GM12878 (cell line): Measurements from ENCODE around the gene SPTBN2. TPM values are rescaled to one million over a fixed set of nuclear protein-coding genes. Genes with fewer than 3 reads are reported as not detected.

ENCODE experiments used
- ATAC-seq: fragments of 200-7000 bp; cut with Tn5 transposase; 3 replicates; pipeline ENCODE4 v1.9.1; 2020; ENCODE audit warnings: mild to moderate bottlenecking, moderate library complexity
- BruUV-seq: library from RNA; stranded (reverse); fragments of 400-500 nt; replicated peaks from 2 replicates; lab custom pipeline; 2021; lab: Mats Ljungman, UMichigan
- CTCF ChIA-PET: fragments of 300-600 bp; sonication (Branson Sonifier 250); formaldehyde crosslinking; extraction: SDS; loops from one replicate; lab custom pipeline; 2021; ENCODE audit warnings: inconsistent platforms; lab: Yijun Ruan, JAX
- POLR2A ChIA-PET: fragments of 350-600 bp; formaldehyde crosslinking; extraction: SDS; loops from one replicate; lab custom pipeline; 2021; ENCODE audit warnings: inconsistent platforms; lab: Charles Lee
- RAD21 ChIA-PET: fragments of 300-600 bp; sonication (Branson Sonifier 250); formaldehyde crosslinking; loops from one replicate; lab custom pipeline; 2023; ENCODE audit warnings: antibody characterized with exemption; ENCODE audit not compliant: unreplicated experiment; lab: Charles Lee
- SMC1A ChIA-PET: fragments of 300-600 bp; sonication (Branson Sonifier 250); formaldehyde crosslinking; loops from one replicate; lab custom pipeline; 2023; ENCODE audit not compliant: unreplicated experiment, uncharacterized antibody; lab: Charles Lee
- DNase-seq: peaks from one replicate; pipeline ENCODE4 v3.0.0-alpha.2; 2011; ENCODE audit warnings: low read depth, low spot score
- FAIRE-seq: peaks from 3 replicates; lab custom pipeline; 2011; peaks lifted over from hg19 to GRCh38; lab: Jason Lieb, UNC
- H2AFZ ChIP-seq: 2 replicates; pipeline ENCODE4 v1.6.0; 2011; ENCODE audit warnings: low read depth, low read length, control low read depth; ENCODE audit not compliant: control insufficient read depth
- H3K27ac ChIP-seq: 2 replicates; pipeline ENCODE4 v1.5.1; 2011; ENCODE audit warnings: control low read depth; ENCODE audit not compliant: control insufficient read depth, insufficient read depth
- H3K27me3 ChIP-seq, 2 experiments: replicated peaks in 1 of 2; 2 replicates each; pipeline versions ENCODE4 v1.6.0 to v1.6.1; 2011; ENCODE audit warnings: low read length in 1 of 2; ENCODE audit not compliant: control insufficient read depth in 2 of 2, insufficient read depth in 2 of 2
- H3K36me3 ChIP-seq, 2 experiments: 2 replicates each; pipeline ENCODE4 v1.5.1; 2011; ENCODE audit warnings: low read length in 1 of 2; ENCODE audit not compliant: control insufficient read depth in 2 of 2, insufficient read depth in 2 of 2
- H3K4me1 ChIP-seq: 2 replicates; pipeline ENCODE4 v1.6.1; 2011; ENCODE audit warnings: mild to moderate bottlenecking, low read length, moderate library complexity, mixed read lengths; ENCODE audit not compliant: control insufficient read depth, insufficient read depth
- H3K4me2 ChIP-seq: 2 replicates; pipeline ENCODE4 v1.6.0; 2011; ENCODE audit warnings: control low read depth; ENCODE audit not compliant: control insufficient read depth, insufficient read depth
- H3K4me3 ChIP-seq: fragments of 200-600 bp; sonication (generic); 2 replicates; pipeline ENCODE4 v1.5.1; 2016
- H3K79me2 ChIP-seq: 2 replicates; pipeline ENCODE4 v1.6.0; 2011; ENCODE audit warnings: low read length; ENCODE audit not compliant: control insufficient read depth, insufficient read depth
- H3K9ac ChIP-seq: 2 replicates; pipeline ENCODE4 v1.8.0; 2011; ENCODE audit warnings: low read length, control low read depth, mixed read lengths; ENCODE audit not compliant: control insufficient read depth, insufficient read depth
- H3K9me3 ChIP-seq: replicated peaks from 3 replicates; pipeline ENCODE4 v1.5.1; 2011; ENCODE audit warnings: mild to moderate bottlenecking, low read length; ENCODE audit not compliant: control insufficient read depth, insufficient read depth
- H4K20me1 ChIP-seq: 2 replicates; pipeline ENCODE4 v1.6.0; 2011; ENCODE audit not compliant: control insufficient read depth, insufficient read depth
- IKZF1 ChIP-seq: fragments of 450-650 bp; conservative IDR thresholded peaks from 2 replicates; pipeline ENCODE4 v1.6.1; 2017; ENCODE audit warnings: antibody characterized with exemption, mild to moderate bottlenecking
- JUND ChIP-seq: IDR thresholded peaks from 2 replicates; pipeline ENCODE4 v1.6.1; 2012; ENCODE audit warnings: low read depth, mild to moderate bottlenecking, low read length, improper control_type of control experiment, moderate library complexity
- MEF2B ChIP-seq: fragments of 450-650 bp; IDR thresholded peaks from 2 replicates; pipeline ENCODE4 v1.6.1; 2018; ENCODE audit warnings: mild to moderate bottlenecking, moderate library complexity; ENCODE audit not compliant: partially characterized antibody, poor library complexity, severe bottlenecking
- MXI1 ChIP-seq: fragments of 150-350 bp; IDR thresholded peaks from 2 replicates; pipeline ENCODE4 v1.6.1; 2011; ENCODE audit warnings: low read depth, mild to moderate bottlenecking, inconsistent platforms, low read length, improper control_type of control experiment
- POLR2A ChIP-seq: IDR thresholded peaks from 2 replicates; pipeline ENCODE4 v1.6.1; 2011; ENCODE audit warnings: low read depth, mild to moderate bottlenecking, low read length
- POLR2AphosphoS5 ChIP-seq: IDR thresholded peaks from 2 replicates; pipeline ENCODE4 v1.6.1; 2011; ENCODE audit warnings: mild to moderate bottlenecking, low read length, inconsistent platforms
- SKIL ChIP-seq: fragments of 450-650 bp; IDR thresholded peaks from 2 replicates; pipeline ENCODE4 v1.6.1; 2017; ENCODE audit warnings: mild to moderate bottlenecking, low read depth, inconsistent platforms; ENCODE audit not compliant: poor library complexity, severe bottlenecking
- SREBF2 ChIP-seq: IDR thresholded peaks from 2 replicates; pipeline ENCODE4 v1.6.1; 2012; ENCODE audit warnings: mild to moderate bottlenecking, low read length
- ZBTB40 ChIP-seq: fragments of 450-650 bp; IDR thresholded peaks from 2 replicates; pipeline ENCODE4 v1.6.1; 2016; ENCODE audit warnings: mild to moderate bottlenecking, moderate library complexity, borderline replicate concordance
- WGBS: methylation state at CpG from one replicate; pipeline ENCODE4 v1.1.6; 2016; ENCODE audit warnings: low lambda C conversion rate; ENCODE audit not compliant: insufficient replicate concordance, insufficient coverage; ENCODE audit errors: missing lambda C conversion rate; 5-methylcytosine and 5-hydroxymethylcytosine counted together
- in situ Hi-C: fragments of 300-500 bp; cut with MboI; formaldehyde crosslinking; loops from 9 replicates; pipeline ENCODE4 v1.14.3; 2018; ENCODE audit warnings: mixed read lengths
- intact Hi-C: fragments of 100-400 bp; cut with micrococcal nuclease; formaldehyde crosslinking; loops from one replicate; pipeline ENCODE4 v1.14.2; 2022; ENCODE audit not compliant: unreplicated experiment
- polyA plus RNA-seq, 11 experiments: library from polyadenylated mRNA; depleted of rRNA in 4 of 11; unstranded in 6 of 11; stranded (reverse) in 5 of 11; fragments of >200 nt; fragmentation: Nextera tagmentation in 4 of 11; fragmentation: Illumina TruSeq in 1 of 11; extraction: Ambion mirVana in 4 of 11; extraction: Trizol in 1 of 11; gene quantifications; 1 replicate in 1 of 11; 2 replicates in 10 of 11; pipeline versions ENCODE4 v1.2.1 to v1.2.3, GENCODE V29; 2011 to 2016; ENCODE audit warnings: inconsistent platforms in 2 of 11, missing spikeins in 2 of 11, low read depth in 1 of 11
- total RNA-seq, 4 experiments: library from RNA; depleted of rRNA in 3 of 4; stranded (reverse); fragments of >200 nt in 3 of 4; fragmentation: Illumina TruSeq in 1 of 4; extraction: Trizol in 1 of 4; gene quantifications; 2 replicates each; pipeline versions ENCODE4 v1.2.1 to v1.2.3, GENCODE V29; 2013 to 2021

Gene SPTBN2
- total and polyA plus RNA-seq, 10 of the 15 experiments (the other 5 are each of a cell fraction or from before 2014, with no cell fraction given): 0.38 to 1.0 (median 0.69) TPM; not detected in 5

- H3K4me3 ChIP-seq: no peak overlapping the region
- H3K4me1 ChIP-seq: no peaks in the 10 kb centered on the region
- H2AFZ ChIP-seq: no peak overlapping the region
- H3K79me2 ChIP-seq: peaks cover 44% of the 10 kb centered on the region
- H4K20me1 ChIP-seq: peaks cover 14% of the 10 kb centered on the region; the same call in 1 of the 2 replicates
- intact Hi-C loops (no loop called here), in situ Hi-C loops (no loop called here)
- ChIA-PET SMC1A (interaction anchor here (1.1 kb wide), 1 partner anchor 11 kb away, joined by 4 read pairs; the partner anchor contains the start of gene RBM4), RAD21 (interaction anchor here (1.4 kb wide), 1 partner anchor 12 kb away, joined by 3 read pairs; the partner anchor contains the start of gene RBM4), CTCF (interaction anchor here (1.1 kb wide), 1 partner anchor 170 kb away, joined by 3 read pairs; the partner anchor contains the start of gene DPP3), POLR2A (interaction anchor here (2.8 kb wide), 1 partner anchor 12 kb away, joined by 12 read pairs; the partner anchor contains the start of gene RBM4)
- no peak for ATAC-seq
- 92% methylated on average over 5 of the region's 5 CpGs for WGBS
- BruUV-seq: no TSS peak
- H3K36me3 ChIP-seq: peaks cover 9 to 32% of the 10 kb centered on the region in 2 experiments
- no peak overlapping the region for H3K27ac ChIP-seq
- no peaks in the 10 kb centered on the region for H3K9me3 ChIP-seq
- TF ChIP-seq IKZF1 (no peak), POLR2A (peak; percentile 48; the same call in 1 of the 2 replicates), POLR2AphosphoS5 (0 out of 2 replicates have a peak, but pooled peaks have one; percentile 6)
- H3K9ac ChIP-seq: no peak overlapping the region
- no peaks in the 10 kb centered on the region for H3K27me3 ChIP-seq
- no peak for DNase-seq
- FAIRE-seq: no peak
- H3K4me2 ChIP-seq: no peak overlapping the region
Observed at GRCh38 chr11:66649903-66650302, 79.1 kb downstream of the SPTBN2 start.

GRCh38 chr11:66646828-66647227 is 82.2 kb downstream of the SPTBN2 start:
- ChIA-PET SMC1A (interaction anchor here (0.9 to 3.3 kb wide), 4 partner anchors 8 to 24 kb away, joined by 3 to 13 read pairs (median 4); partner anchors contain the start of gene RBM4), CTCF (interaction anchor here (1.0 to 1.8 kb wide), 4 partner anchors 9 to 67 kb away, joined by 3 to 6 read pairs (median 3); partner anchors contain the start of gene RBM4), POLR2A (interaction anchor here (1.0 to 1.5 kb wide), 3 partner anchors 9 to 31 kb away, joined by 4 to 8 read pairs (median 4); partner anchors contain the start of genes RBM4 and RBM4B), RAD21 (interaction anchor here (1.2 kb wide), 1 partner anchor 9 kb away, joined by 4 read pairs; no protein-coding TSS in a partner anchor)
- H4K20me1 ChIP-seq: peaks cover 15% of the 10 kb centered on the region
- H2AFZ ChIP-seq: no peak overlapping the region
- DNase-seq (no peak), FAIRE-seq (no peak), ATAC-seq (no peak)
- 78% methylated on average over 4 of the region's 4 CpGs for WGBS
- peaks cover 9% of the 10 kb centered on the region; the same call in 1 of the 2 replicates for H3K4me1 ChIP-seq
- intact Hi-C loops (no loop called here), in situ Hi-C loops (no loop called here)
- H3K36me3 ChIP-seq: peaks cover 17 to 42% of the 10 kb centered on the region in 2 experiments
- H3K79me2 ChIP-seq: peaks cover 68% of the 10 kb centered on the region
- no peak overlapping the region for H3K9ac ChIP-seq
- H3K9me3 ChIP-seq: no peaks in the 10 kb centered on the region
- H3K4me3 ChIP-seq: no peak overlapping the region
- no peak overlapping the region for H3K27ac ChIP-seq
- no peaks in the 10 kb centered on the region for H3K27me3 ChIP-seq
- H3K4me2 ChIP-seq: peak overlapping the region; percentile 38; the same call in 1 of the 2 replicates
- TSS peak; percentile 21 for BruUV-seq
- TF ChIP-seq ZBTB40: no peak
- TF ChIP-seq JUND: no peak
- no peak for TF ChIP-seq SREBF2
- no peak for TF ChIP-seq MXI1
- no peak for TF ChIP-seq SKIL
- no peak for TF ChIP-seq MEF2B
